HEK293 (cell line): ENCODE data around the gene EPO.
A peak's percentile ranks its signal among the peaks of the same experiment; 100 is the strongest.

ENCODE experiments used
- CTCF ChIA-PET: fragments of 350-600 bp; formaldehyde crosslinking; extraction: SDS; loops from one replicate; lab custom pipeline; 2021; ENCODE audit warnings: antibody characterized with exemption; lab: Yijun Ruan, JAX
- POLR2A ChIA-PET: fragments of 300-600 bp; formaldehyde crosslinking; extraction: SDS; loops from one replicate; lab custom pipeline; 2020; ENCODE audit warnings: antibody characterized with exemption, inconsistent platforms; lab: Yijun Ruan, JAX
- H3K27ac ChIP-seq: fragments of 200-500 bp; sonication (Bioruptor generic); 2 replicates; pipeline ENCODE4 v1.5.1; 2014; ENCODE audit warnings: low read depth, low read length, control low read depth, inconsistent platforms; ENCODE audit errors: extremely low read depth
- H3K36me3 ChIP-seq, 2 experiments: fragments of 200-500 bp in 1 of 2; sonication (Bioruptor generic) in 1 of 2; 1 replicate in 1 of 2; 2 replicates in 1 of 2; pipeline ENCODE4 v1.5.1; 2014 to 2017; ENCODE audit warnings: inconsistent platforms in 2 of 2, low read length in 2 of 2; ENCODE audit not compliant: control insufficient read depth in 2 of 2, insufficient read depth in 1 of 2
- H3K4me1 ChIP-seq: fragments of 200-500 bp; sonication (Bioruptor generic); 2 replicates; pipeline ENCODE4 v1.5.1; 2014; ENCODE audit warnings: mild to moderate bottlenecking, low read length, inconsistent platforms; ENCODE audit not compliant: control insufficient read depth, insufficient read depth
- H3K4me3 ChIP-seq: 2 replicates; pipeline ENCODE4 v1.5.1; 2011; ENCODE audit warnings: low read depth, mild to moderate bottlenecking, control low read depth, low read length, moderate library complexity
- H3K9me3 ChIP-seq: fragments of 200-500 bp; sonication (Bioruptor generic); 2 replicates; pipeline ENCODE4 v1.5.1; 2014; ENCODE audit warnings: low read depth, low read length, inconsistent platforms; ENCODE audit not compliant: control insufficient read depth, insufficient read depth
- BCL11A ChIP-seq: fragments of 450-650 bp; formaldehyde crosslinking; IDR thresholded peaks from 2 replicates; pipeline ENCODE4 v1.5.1; 2016; ENCODE audit warnings: low read depth, missing biosample characterization, missing genetic modification characterization
- EGR2 ChIP-seq: fragments of 450-650 bp; formaldehyde crosslinking; IDR thresholded peaks from 2 replicates; pipeline ENCODE4 v1.5.1; 2016; ENCODE audit warnings: low read depth, missing biosample characterization, missing genetic modification characterization
- GFI1B ChIP-seq: fragments of 450-650 bp; formaldehyde crosslinking; IDR thresholded peaks from 2 replicates; pipeline ENCODE4 v1.5.1; 2016; ENCODE audit warnings: missing biosample characterization, missing genetic modification characterization
- GLIS2 ChIP-seq: fragments of 450-650 bp; formaldehyde crosslinking; IDR thresholded peaks from 2 replicates; pipeline ENCODE4 v1.5.1; 2016; ENCODE audit warnings: missing biosample characterization, missing genetic modification characterization
- KLF8 ChIP-seq: fragments of 450-650 bp; formaldehyde crosslinking; IDR thresholded peaks from 2 replicates; pipeline ENCODE4 v1.5.1; 2016; ENCODE audit warnings: missing biosample characterization, missing genetic modification characterization
- SP2 ChIP-seq: fragments of 450-650 bp; formaldehyde crosslinking; IDR thresholded peaks from 2 replicates; pipeline ENCODE4 v1.5.1; 2016; ENCODE audit warnings: missing biosample characterization, missing genetic modification characterization
- SP3 ChIP-seq: fragments of 450-650 bp; formaldehyde crosslinking; IDR thresholded peaks from 2 replicates; pipeline ENCODE4 v1.5.1; 2016; ENCODE audit warnings: missing biosample characterization, missing genetic modification characterization
- ZFHX2 ChIP-seq: fragments of 450-650 bp; formaldehyde crosslinking; conservative IDR thresholded peaks from 2 replicates; pipeline ENCODE4 v1.5.1; 2016; ENCODE audit warnings: missing biosample characterization, missing genetic modification characterization
- ZNF121 ChIP-seq: fragments of 450-650 bp; formaldehyde crosslinking; IDR thresholded peaks from 2 replicates; pipeline ENCODE4 v1.5.1; 2016; ENCODE audit warnings: missing biosample characterization, missing genetic modification characterization
- ZNF146 ChIP-seq: fragments of 450-650 bp; formaldehyde crosslinking; IDR thresholded peaks from 2 replicates; pipeline ENCODE4 v1.5.1; 2016; ENCODE audit warnings: missing biosample characterization, missing genetic modification characterization
- ZNF175 ChIP-seq: fragments of 450-650 bp; formaldehyde crosslinking; IDR thresholded peaks from 2 replicates; pipeline ENCODE4 v1.5.1; 2016; ENCODE audit warnings: missing biosample characterization, missing genetic modification characterization
- ZNF239 ChIP-seq: fragments of 450-650 bp; formaldehyde crosslinking; IDR thresholded peaks from 2 replicates; pipeline ENCODE4 v1.5.1; 2016; ENCODE audit warnings: missing biosample characterization, missing genetic modification characterization
- ZNF24 ChIP-seq: fragments of 450-650 bp; formaldehyde crosslinking; IDR thresholded peaks from 2 replicates; pipeline ENCODE4 v1.5.1; 2016; ENCODE audit warnings: missing biosample characterization, missing genetic modification characterization
- ZNF354C ChIP-seq: fragments of 450-650 bp; formaldehyde crosslinking; IDR thresholded peaks from 2 replicates; pipeline ENCODE4 v1.5.1; 2016; ENCODE audit warnings: missing biosample characterization, missing genetic modification characterization, low read depth, borderline replicate concordance
- ZNF416 ChIP-seq: fragments of 450-650 bp; formaldehyde crosslinking; IDR thresholded peaks from 2 replicates; pipeline ENCODE4 v1.5.1; 2016; ENCODE audit warnings: missing biosample characterization, missing genetic modification characterization
- ZNF521 ChIP-seq: fragments of 450-650 bp; formaldehyde crosslinking; IDR thresholded peaks from 2 replicates; pipeline ENCODE4 v1.5.1; 2017; ENCODE audit warnings: missing biosample characterization, mild to moderate bottlenecking, missing genetic modification characterization
- ZNF529 ChIP-seq: fragments of 450-650 bp; formaldehyde crosslinking; IDR thresholded peaks from 2 replicates; pipeline ENCODE4 v1.5.1; 2017; ENCODE audit warnings: missing genetic modification characterization, missing biosample characterization; ENCODE audit not compliant: insufficient replicate concordance
- ZNF610 ChIP-seq: fragments of 450-650 bp; formaldehyde crosslinking; IDR thresholded peaks from 2 replicates; pipeline ENCODE4 v1.5.1; 2016; ENCODE audit warnings: missing biosample characterization, missing genetic modification characterization, borderline replicate concordance
- TF ChIP-seq, protein P1 (sequence below): fragments of 450-650 bp; formaldehyde crosslinking; IDR thresholded peaks from 2 replicates; pipeline ENCODE4 v1.5.1; 2016; ENCODE audit warnings: missing biosample characterization, missing genetic modification characterization
- TF ChIP-seq, protein P2 (sequence below): fragments of 450-650 bp; formaldehyde crosslinking; IDR thresholded peaks from 2 replicates; pipeline ENCODE4 v1.5.1; 2016; ENCODE audit warnings: missing biosample characterization, missing genetic modification characterization
- TF ChIP-seq, protein P3 (sequence below): fragments of 450-650 bp; formaldehyde crosslinking; IDR thresholded peaks from 2 replicates; pipeline ENCODE4 v1.5.0; 2017; ENCODE audit warnings: missing biosample characterization, missing genetic modification characterization, borderline replicate concordance
- TF ChIP-seq, protein P4 (sequence below): fragments of 450-650 bp; IDR thresholded peaks from 2 replicates; pipeline ENCODE4 v1.5.1; 2018; ENCODE audit warnings: missing biosample characterization, missing genetic modification characterization
- TF ChIP-seq, protein P5 (sequence below): fragments of 450-650 bp; formaldehyde crosslinking; IDR thresholded peaks from 2 replicates; pipeline ENCODE4 v1.5.1; 2016; ENCODE audit warnings: missing biosample characterization, missing genetic modification characterization
- TF ChIP-seq, protein P6 (sequence below): fragments of 450-650 bp; formaldehyde crosslinking; IDR thresholded peaks from 2 replicates; pipeline ENCODE4; 2016; ENCODE audit warnings: missing biosample characterization, missing genetic modification characterization

Gene EPO

DNA sequence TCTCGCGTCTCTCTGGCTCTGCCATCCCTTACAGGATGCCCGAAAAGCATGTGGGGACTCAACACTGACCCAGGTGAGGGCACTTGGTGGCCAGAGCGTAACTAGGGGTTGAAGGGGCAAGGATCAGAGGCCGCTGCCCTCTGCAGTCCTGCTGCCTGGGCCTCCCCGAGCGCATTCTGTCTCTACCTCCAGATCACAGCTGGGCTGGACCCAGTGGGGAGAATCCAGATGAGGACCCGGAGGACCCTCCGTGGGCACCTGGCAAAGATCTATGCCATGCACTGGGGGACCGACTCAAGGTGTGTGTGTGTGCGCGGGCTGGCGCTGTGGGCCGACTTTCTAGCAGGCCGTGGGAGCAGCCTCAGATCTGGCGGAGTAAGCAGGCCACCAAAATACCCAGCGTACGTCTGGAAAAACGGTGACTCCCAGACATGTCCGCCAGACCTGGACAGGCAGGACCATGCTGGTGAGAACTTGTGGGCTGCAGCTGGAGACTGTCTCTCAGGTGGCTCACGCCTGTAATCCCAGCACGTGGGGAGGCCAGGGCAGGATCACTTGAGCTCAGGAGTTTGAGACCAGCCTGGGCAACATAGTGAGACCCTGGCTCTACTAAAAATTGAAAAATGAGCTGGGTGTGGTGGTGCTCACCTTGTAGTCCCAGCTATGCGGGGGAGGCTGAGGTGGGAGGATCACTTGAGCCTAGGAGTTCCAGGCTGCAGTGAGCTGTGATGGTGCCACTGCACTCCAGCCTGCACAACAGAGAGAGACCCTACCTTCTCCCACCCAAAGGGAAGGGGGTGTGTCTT lies 43.6 kb upstream of the EPO start:
- Histone ChIP-seq H3K4me3 (peak overlapping the region; percentile 97; the same call in 1 of the 2 replicates), H3K27ac (no peak overlapping the region), H3K36me3 (peaks cover 0 to 48% of the 10 kb centered on the region in 2 experiments; a peak in 2 of 3 replicates), H3K9me3 (no peaks in the 10 kb centered on the region), H3K4me1 (peaks cover 6% of the 10 kb centered on the region; the same call in 1 of the 2 replicates)
- ChIA-PET POLR2A (interaction anchor here (3.8 kb wide), 1 partner anchor 91 kb away, joined by 26 read pairs; the partner anchor contains the start of genes FBXO24 and LRCH4), CTCF (interaction anchor here (0.6 to 8.4 kb wide), 6 partner anchors 15 to 274 kb away, joined by 3 to 77 read pairs (median 4); partner anchors contain the start of genes FBXO24 and POP7)
- TF ChIP-seq SP3 (tag by site-specific recombination), result no peak
- TF ChIP-seq SP2 (tag by site-specific recombination), result peak; percentile 17; the same call in 1 of the 2 replicates
- TF ChIP-seq, protein P1, sequence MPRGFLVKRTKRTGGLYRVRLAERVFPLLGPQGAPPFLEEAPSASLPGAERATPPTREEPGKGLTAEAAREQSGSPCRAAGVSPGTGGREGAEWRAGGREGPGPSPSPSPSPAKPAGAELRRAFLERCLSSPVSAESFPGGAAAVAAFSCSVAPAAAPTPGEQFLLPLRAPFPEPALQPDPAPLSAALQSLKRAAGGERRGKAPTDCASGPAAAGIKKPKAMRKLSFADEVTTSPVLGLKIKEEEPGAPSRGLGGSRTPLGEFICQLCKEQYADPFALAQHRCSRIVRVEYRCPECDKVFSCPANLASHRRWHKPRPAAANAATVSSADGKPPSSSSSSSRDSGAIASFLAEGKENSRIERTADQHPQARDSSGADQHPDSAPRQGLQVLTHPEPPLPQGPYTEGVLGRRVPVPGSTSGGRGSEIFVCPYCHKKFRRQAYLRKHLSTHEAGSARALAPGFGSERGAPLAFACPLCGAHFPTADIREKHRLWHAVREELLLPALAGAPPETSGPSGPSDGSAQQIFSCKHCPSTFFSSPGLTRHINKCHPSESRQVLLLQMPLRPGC (tag by site-specific recombination), result no peak
- TF ChIP-seq KLF8 (tag by site-specific recombination), result no peak
- no peak for TF ChIP-seq ZNF416 (tag by site-specific recombination)
- TF ChIP-seq, protein P2, sequence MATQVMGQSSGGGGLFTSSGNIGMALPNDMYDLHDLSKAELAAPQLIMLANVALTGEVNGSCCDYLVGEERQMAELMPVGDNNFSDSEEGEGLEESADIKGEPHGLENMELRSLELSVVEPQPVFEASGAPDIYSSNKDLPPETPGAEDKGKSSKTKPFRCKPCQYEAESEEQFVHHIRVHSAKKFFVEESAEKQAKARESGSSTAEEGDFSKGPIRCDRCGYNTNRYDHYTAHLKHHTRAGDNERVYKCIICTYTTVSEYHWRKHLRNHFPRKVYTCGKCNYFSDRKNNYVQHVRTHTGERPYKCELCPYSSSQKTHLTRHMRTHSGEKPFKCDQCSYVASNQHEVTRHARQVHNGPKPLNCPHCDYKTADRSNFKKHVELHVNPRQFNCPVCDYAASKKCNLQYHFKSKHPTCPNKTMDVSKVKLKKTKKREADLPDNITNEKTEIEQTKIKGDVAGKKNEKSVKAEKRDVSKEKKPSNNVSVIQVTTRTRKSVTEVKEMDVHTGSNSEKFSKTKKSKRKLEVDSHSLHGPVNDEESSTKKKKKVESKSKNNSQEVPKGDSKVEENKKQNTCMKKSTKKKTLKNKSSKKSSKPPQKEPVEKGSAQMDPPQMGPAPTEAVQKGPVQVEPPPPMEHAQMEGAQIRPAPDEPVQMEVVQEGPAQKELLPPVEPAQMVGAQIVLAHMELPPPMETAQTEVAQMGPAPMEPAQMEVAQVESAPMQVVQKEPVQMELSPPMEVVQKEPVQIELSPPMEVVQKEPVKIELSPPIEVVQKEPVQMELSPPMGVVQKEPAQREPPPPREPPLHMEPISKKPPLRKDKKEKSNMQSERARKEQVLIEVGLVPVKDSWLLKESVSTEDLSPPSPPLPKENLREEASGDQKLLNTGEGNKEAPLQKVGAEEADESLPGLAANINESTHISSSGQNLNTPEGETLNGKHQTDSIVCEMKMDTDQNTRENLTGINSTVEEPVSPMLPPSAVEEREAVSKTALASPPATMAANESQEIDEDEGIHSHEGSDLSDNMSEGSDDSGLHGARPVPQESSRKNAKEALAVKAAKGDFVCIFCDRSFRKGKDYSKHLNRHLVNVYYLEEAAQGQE (tag by site-specific recombination), result no peak
- no peak for TF ChIP-seq GFI1B
- 0 out of 2 replicates have a peak, but pooled peaks have one; percentile 48 for TF ChIP-seq BCL11A (tag by site-specific recombination)
- TF ChIP-seq, protein P3, sequence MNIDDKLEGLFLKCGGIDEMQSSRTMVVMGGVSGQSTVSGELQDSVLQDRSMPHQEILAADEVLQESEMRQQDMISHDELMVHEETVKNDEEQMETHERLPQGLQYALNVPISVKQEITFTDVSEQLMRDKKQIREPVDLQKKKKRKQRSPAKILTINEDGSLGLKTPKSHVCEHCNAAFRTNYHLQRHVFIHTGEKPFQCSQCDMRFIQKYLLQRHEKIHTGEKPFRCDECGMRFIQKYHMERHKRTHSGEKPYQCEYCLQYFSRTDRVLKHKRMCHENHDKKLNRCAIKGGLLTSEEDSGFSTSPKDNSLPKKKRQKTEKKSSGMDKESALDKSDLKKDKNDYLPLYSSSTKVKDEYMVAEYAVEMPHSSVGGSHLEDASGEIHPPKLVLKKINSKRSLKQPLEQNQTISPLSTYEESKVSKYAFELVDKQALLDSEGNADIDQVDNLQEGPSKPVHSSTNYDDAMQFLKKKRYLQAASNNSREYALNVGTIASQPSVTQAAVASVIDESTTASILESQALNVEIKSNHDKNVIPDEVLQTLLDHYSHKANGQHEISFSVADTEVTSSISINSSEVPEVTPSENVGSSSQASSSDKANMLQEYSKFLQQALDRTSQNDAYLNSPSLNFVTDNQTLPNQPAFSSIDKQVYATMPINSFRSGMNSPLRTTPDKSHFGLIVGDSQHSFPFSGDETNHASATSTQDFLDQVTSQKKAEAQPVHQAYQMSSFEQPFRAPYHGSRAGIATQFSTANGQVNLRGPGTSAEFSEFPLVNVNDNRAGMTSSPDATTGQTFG, result no peak
- TF ChIP-seq ZNF175 (tag by site-specific recombination), result no peak
- TF ChIP-seq ZNF146 (tag by site-specific recombination), result no peak
- 0 out of 2 replicates have a peak, but pooled peaks have one; percentile 35 for TF ChIP-seq GLIS2 (tag by site-specific recombination)
- TF ChIP-seq ZNF24 (tag by site-specific recombination), result no peak
- TF ChIP-seq, protein P4, sequence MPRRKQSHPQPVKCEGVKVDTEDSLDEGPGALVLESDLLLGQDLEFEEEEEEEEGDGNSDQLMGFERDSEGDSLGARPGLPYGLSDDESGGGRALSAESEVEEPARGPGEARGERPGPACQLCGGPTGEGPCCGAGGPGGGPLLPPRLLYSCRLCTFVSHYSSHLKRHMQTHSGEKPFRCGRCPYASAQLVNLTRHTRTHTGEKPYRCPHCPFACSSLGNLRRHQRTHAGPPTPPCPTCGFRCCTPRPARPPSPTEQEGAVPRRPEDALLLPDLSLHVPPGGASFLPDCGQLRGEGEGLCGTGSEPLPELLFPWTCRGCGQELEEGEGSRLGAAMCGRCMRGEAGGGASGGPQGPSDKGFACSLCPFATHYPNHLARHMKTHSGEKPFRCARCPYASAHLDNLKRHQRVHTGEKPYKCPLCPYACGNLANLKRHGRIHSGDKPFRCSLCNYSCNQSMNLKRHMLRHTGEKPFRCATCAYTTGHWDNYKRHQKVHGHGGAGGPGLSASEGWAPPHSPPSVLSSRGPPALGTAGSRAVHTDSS, result no peak
- TF ChIP-seq ZFHX2, result peak; percentile 51
- peak; percentile 98 for TF ChIP-seq ZNF121 (tag by site-specific recombination)
- TF ChIP-seq, protein P5, sequence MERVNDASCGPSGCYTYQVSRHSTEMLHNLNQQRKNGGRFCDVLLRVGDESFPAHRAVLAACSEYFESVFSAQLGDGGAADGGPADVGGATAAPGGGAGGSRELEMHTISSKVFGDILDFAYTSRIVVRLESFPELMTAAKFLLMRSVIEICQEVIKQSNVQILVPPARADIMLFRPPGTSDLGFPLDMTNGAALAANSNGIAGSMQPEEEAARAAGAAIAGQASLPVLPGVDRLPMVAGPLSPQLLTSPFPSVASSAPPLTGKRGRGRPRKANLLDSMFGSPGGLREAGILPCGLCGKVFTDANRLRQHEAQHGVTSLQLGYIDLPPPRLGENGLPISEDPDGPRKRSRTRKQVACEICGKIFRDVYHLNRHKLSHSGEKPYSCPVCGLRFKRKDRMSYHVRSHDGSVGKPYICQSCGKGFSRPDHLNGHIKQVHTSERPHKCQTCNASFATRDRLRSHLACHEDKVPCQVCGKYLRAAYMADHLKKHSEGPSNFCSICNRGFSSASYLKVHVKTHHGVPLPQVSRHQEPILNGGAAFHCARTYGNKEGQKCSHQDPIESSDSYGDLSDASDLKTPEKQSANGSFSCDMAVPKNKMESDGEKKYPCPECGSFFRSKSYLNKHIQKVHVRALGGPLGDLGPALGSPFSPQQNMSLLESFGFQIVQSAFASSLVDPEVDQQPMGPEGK, result peak; percentile 52; the same call in 1 of the 2 replicates
- TF ChIP-seq ZNF354C, result no peak
- 0 out of 2 replicates have a peak, but pooled peaks have one; percentile 15 for TF ChIP-seq EGR2 (tag by site-specific recombination)
- TF ChIP-seq ZNF529 (tag by site-specific recombination), result no peak
- TF ChIP-seq ZNF521 (tag by site-specific recombination), result no peak
- TF ChIP-seq, protein P6, sequence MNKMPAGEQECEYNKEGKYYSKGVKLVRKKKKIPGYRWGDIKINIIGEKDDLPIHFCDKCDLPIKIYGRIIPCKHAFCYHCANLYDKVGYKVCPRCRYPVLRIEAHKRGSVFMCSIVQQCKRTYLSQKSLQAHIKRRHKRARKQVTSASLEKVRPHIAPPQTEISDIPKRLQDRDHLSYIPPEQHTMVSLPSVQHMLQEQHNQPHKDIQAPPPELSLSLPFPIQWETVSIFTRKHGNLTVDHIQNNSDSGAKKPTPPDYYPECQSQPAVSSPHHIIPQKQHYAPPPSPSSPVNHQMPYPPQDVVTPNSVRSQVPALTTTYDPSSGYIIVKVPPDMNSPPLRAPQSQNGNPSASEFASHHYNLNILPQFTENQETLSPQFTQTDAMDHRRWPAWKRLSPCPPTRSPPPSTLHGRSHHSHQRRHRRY (tag by site-specific recombination), result no peak
- no peak for TF ChIP-seq ZNF610 (tag by site-specific recombination)
- TF ChIP-seq ZNF239 (tag by site-specific recombination), result no peak
